ENCODE measurements around the gene TEAD2.

Gene TEAD2

GRCh38 chr19:49362048-49362928, at the start of gene TEAD2:
Gene TEAD2, minus strand, starts transcription at chr19:49362416. Its CDS starts 2,341 bp downstream, at chr19:49360075.
- peak in 1 of 58 donors; percentile 16 for DNase-seq

- no peak for DNase-seq
Observed at GRCh38 chr19:49411681-49412326, 49.6 kb upstream of the TEAD2 start.

GRCh38 chr19:49409441-49410029, 47.3 kb upstream of the TEAD2 start:
- no peak for DNase-seq

GRCh38 chr19:49408816-49409440, 46.7 kb upstream of the TEAD2 start:
- no peak for DNase-seq

GRCh38 chr19:49407482-49408015, 45.3 kb upstream of the TEAD2 start:
- DNase-seq: no peak

- DNase-seq: no peak
Observed at GRCh38 chr19:49407079-49407478, 44.9 kb upstream of the TEAD2 start.

GRCh38 chr19:49403404-49404187, 41.4 kb upstream of the TEAD2 start:
- DNase-seq: no peak

- no peak for DNase-seq
Observed at GRCh38 chr19:49400029-49400428, 37.8 kb upstream of the TEAD2 start.

- no peak for DNase-seq
Observed at GRCh38 chr19:49398931-49399330, 36.7 kb upstream of the TEAD2 start.

- no peak for DNase-seq
Observed at GRCh38 chr19:49398001-49398615, 35.9 kb upstream of the TEAD2 start.

- no peak for DNase-seq
Observed at GRCh38 chr19:49396738-49397505, 34.7 kb upstream of the TEAD2 start.

GRCh38 chr19:49395581-49396407, 33.6 kb upstream of the TEAD2 start:
- DNase-seq: no peak

- no peak for DNase-seq
Observed at GRCh38 chr19:49393881-49394280, 31.7 kb upstream of the TEAD2 start.

- peak in 52 of 58 donors; percentile 3 to 81 (median 40) for DNase-seq
Observed at GRCh38 chr19:49391581-49392399, 29.6 kb upstream of the TEAD2 start.

- DNase-seq: no peak
Observed at GRCh38 chr19:49390929-49391359, 28.7 kb upstream of the TEAD2 start.

- DNase-seq: no peak
Observed at GRCh38 chr19:49390131-49390928, 28.1 kb upstream of the TEAD2 start.

- no peak for DNase-seq
Observed at GRCh38 chr19:49389406-49389805, 27.2 kb upstream of the TEAD2 start.
